H1 (cell line): ENCODE results near the gene KDM2A. TPM values are rescaled to one million over a fixed set of nuclear protein-coding genes. Genes with fewer than 3 reads are reported as not detected.

ENCODE experiments used
- EGR1 ChIP-seq: IDR thresholded peaks from 2 replicates; pipeline ENCODE4 v1.6.1; 2011; ENCODE audit warnings: low read depth, low read length, borderline replicate concordance
- GABPA ChIP-seq: IDR thresholded peaks from 2 replicates; pipeline ENCODE4 v1.6.1; 2011; ENCODE audit warnings: mild to moderate bottlenecking, low read length, moderate library complexity, borderline replicate concordance; ENCODE audit not compliant: insufficient read depth
- MAX ChIP-seq: IDR thresholded peaks from 2 replicates; pipeline ENCODE4 v1.6.1; 2012; ENCODE audit warnings: inconsistent platforms
- POU5F1 ChIP-seq: IDR thresholded peaks from 2 replicates; pipeline ENCODE4 v1.6.1; 2011; ENCODE audit warnings: low read depth, mild to moderate bottlenecking, low read length, moderate library complexity
- RXRA ChIP-seq: IDR thresholded peaks from 2 replicates; pipeline ENCODE4 v1.6.1; 2011; ENCODE audit warnings: low read depth, mild to moderate bottlenecking, low read length, moderate library complexity; ENCODE audit not compliant: insufficient read depth
- SIN3A ChIP-seq, 2 experiments: IDR thresholded peaks in 1 of 2; conservative IDR thresholded peaks in 1 of 2; 2 replicates each; pipeline ENCODE4 v1.6.1; 2011 to 2012; ENCODE audit warnings: low read length in 2 of 2, improper control_type of control experiment in 1 of 2, low read depth in 1 of 2, mild to moderate bottlenecking in 1 of 2
- TAF7 ChIP-seq: optimal IDR thresholded peaks from 2 replicates; pipeline ENCODE3; 2011; ENCODE audit warnings: low read depth, mild to moderate bottlenecking, inconsistent platforms, low read length, moderate library complexity, borderline replicate concordance
- ZNF274 ChIP-seq: IDR thresholded peaks from 2 replicates; pipeline ENCODE4 v1.7.0; 2012; ENCODE audit warnings: low read length, borderline replicate concordance; ENCODE audit errors: extremely low read depth
- polyA plus RNA-seq, 7 experiments: library from polyadenylated mRNA; depleted of rRNA in 3 of 7; stranded (reverse) in 5 of 7; unstranded in 2 of 7; fragments of >200 nt in 5 of 7; fragments of 200-250 nt in 2 of 7; gene quantifications; 1 replicate in 5 of 7; 2 replicates in 1 of 7; 4 replicates in 1 of 7; pipeline versions ENCODE4 v1.2.1 to v1.2.3, GENCODE V29; 2011 to 2013; ENCODE audit warnings: missing spikeins in 2 of 7, mixed read lengths in 2 of 7
- total RNA-seq: library from RNA; stranded (reverse); fragmentation: NEBNext Ultra II Directional; extraction: Animal tissue kit (Norgen Biotek cat#: 25700); gene quantifications from 2 replicates; pipeline ENCODE4 v1.2.1, GENCODE V29; 2021

KDM2A gene
- total and polyA plus RNA-seq, 2 of the 8 experiments (the other 6 are each of a cell fraction or from before 2014, with no cell fraction given) = 55.4 to 66.2 TPM

GRCh38 chr11:67300256-67300755 is 181.2 kb downstream of the KDM2A start (continued):
- TF ChIP-seq SIN3A (conservative IDR thresholded peaks at IDR 0.05 in 1 of 2, IDR thresholded peaks at IDR 0.05 in 1 of 2; ENCODE audit: low read depth in 1 of 2, low read length in 2 of 2) (no peak), ZNF274 (no peak), EGR1 (no peak), POU5F1 (no peak), RXRA (no peak), TAF7 (no peak), MAX (no peak), GABPA (no peak)
